ENCODE results near the gene RAC3.
A peak's percentile ranks its signal among the peaks of the same experiment; 100 is the strongest.

RAC3 gene

GRCh38 chr17:82045936-82046484, 14.5 kb downstream of the RAC3 start:
- H3K4me1 ChIP-seq (ENCODE audit: control insufficient read depth, insufficient read depth, low read length) = peaks cover 11% of the 10 kb centered on the region; the same call in 1 of the 2 replicates
- H3K9me3 ChIP-seq (ENCODE audit: control insufficient read depth, insufficient read depth, low read length) = no peaks in the 10 kb centered on the region
- H3K36me3 ChIP-seq (ENCODE audit: control insufficient read depth, insufficient read depth, low read length) = peaks cover 12% of the 10 kb centered on the region
- H3K4me3 ChIP-seq (ENCODE audit: low read length) = no peak overlapping the region
- no peaks in the 10 kb centered on the region for H3K27me3 ChIP-seq (ENCODE audit: control insufficient read depth, insufficient read depth, low read length)
- H3K27ac ChIP-seq (ENCODE audit: low read length) = no peak overlapping the region
- DNase-seq (ENCODE audit: low read depth, low spot score) = no peak
- WGBS (ENCODE audit: insufficient coverage, insufficient read length) = no CpG with 5 or more reads among the region's 14 CpGs

GRCh38 chr17:82046903-82047302, 15.4 kb downstream of the RAC3 start:
- Histone ChIP-seq H3K27ac (ENCODE audit: low read length) (no peak overlapping the region), H3K9me3 (ENCODE audit: control insufficient read depth, insufficient read depth, low read length) (no peaks in the 10 kb centered on the region), H3K4me1 (ENCODE audit: control insufficient read depth, insufficient read depth, low read length) (peaks cover 11% of the 10 kb centered on the region; the same call in 1 of the 2 replicates), H3K27me3 (ENCODE audit: control insufficient read depth, insufficient read depth, low read length) (no peaks in the 10 kb centered on the region), H3K4me3 (ENCODE audit: low read length) (no peak overlapping the region), H3K36me3 (ENCODE audit: control insufficient read depth, insufficient read depth, low read length) (peaks cover 12% of the 10 kb centered on the region)
- no CpG with 5 or more reads among the region's 21 CpGs for WGBS (ENCODE audit: insufficient coverage, insufficient read length)
- no peak for DNase-seq (ENCODE audit: low read depth, low spot score)

- no CpG with 5 or more reads among the region's 24 CpGs for WGBS (ENCODE audit: insufficient coverage, insufficient read length)
- Histone ChIP-seq H3K4me1 (ENCODE audit: control insufficient read depth, insufficient read depth, low read length) (peaks cover 11% of the 10 kb centered on the region; the same call in 1 of the 2 replicates), H3K27ac (ENCODE audit: low read length) (no peak overlapping the region)
Observed at GRCh38 chr17:82047379-82047778, 15.9 kb downstream of the RAC3 start.

GRCh38 chr17:82047914-82048570, 16.6 kb downstream of the RAC3 start:
- Histone ChIP-seq H3K27ac (ENCODE audit: low read length) (no peak overlapping the region), H3K36me3 (ENCODE audit: control insufficient read depth, insufficient read depth, low read length) (peaks cover 12% of the 10 kb centered on the region), H3K4me3 (ENCODE audit: low read length) (no peak overlapping the region), H3K27me3 (ENCODE audit: control insufficient read depth, insufficient read depth, low read length) (no peaks in the 10 kb centered on the region), H3K4me1 (ENCODE audit: control insufficient read depth, insufficient read depth, low read length) (peaks cover 11% of the 10 kb centered on the region; the same call in 1 of the 2 replicates), H3K9me3 (ENCODE audit: control insufficient read depth, insufficient read depth, low read length) (no peaks in the 10 kb centered on the region)
- no CpG with 5 or more reads among the region's 25 CpGs for WGBS (ENCODE audit: insufficient coverage, insufficient read length)
- no peak for DNase-seq (ENCODE audit: low read depth, low spot score)

More at GRCh38 chr17:82047379-82047778, 15.9 kb downstream of the RAC3 start:
- DNase-seq (ENCODE audit: low read depth, low spot score) = no peak
- H3K9me3 ChIP-seq (ENCODE audit: control insufficient read depth, insufficient read depth, low read length) = no peaks in the 10 kb centered on the region
- peaks cover 12% of the 10 kb centered on the region for H3K36me3 ChIP-seq (ENCODE audit: control insufficient read depth, insufficient read depth, low read length)
- no peaks in the 10 kb centered on the region for H3K27me3 ChIP-seq (ENCODE audit: control insufficient read depth, insufficient read depth, low read length)
- H3K4me3 ChIP-seq (ENCODE audit: low read length) = no peak overlapping the region

- Histone ChIP-seq H3K27ac (ENCODE audit: low read length) (no peak overlapping the region), H3K36me3 (ENCODE audit: control insufficient read depth, insufficient read depth, low read length) (peaks cover 14% of the 10 kb centered on the region), H3K4me1 (ENCODE audit: control insufficient read depth, insufficient read depth, low read length) (peaks cover 9% of the 10 kb centered on the region; the same call in 1 of the 2 replicates), H3K4me3 (ENCODE audit: low read length) (no peak overlapping the region), H3K27me3 (ENCODE audit: control insufficient read depth, insufficient read depth, low read length) (no peaks in the 10 kb centered on the region), H3K9me3 (ENCODE audit: control insufficient read depth, insufficient read depth, low read length) (no peaks in the 10 kb centered on the region)
- DNase-seq (ENCODE audit: low read depth, low spot score) = no peak
- WGBS (ENCODE audit: insufficient coverage, insufficient read length) = no CpG with 5 or more reads among the region's 20 CpGs
Observed at GRCh38 chr17:82048571-82048971, 17.1 kb downstream of the RAC3 start.

- Histone ChIP-seq H3K27ac (ENCODE audit: low read length) (no peak overlapping the region), H3K36me3 (ENCODE audit: control insufficient read depth, insufficient read depth, low read length) (peaks cover 19% of the 10 kb centered on the region), H3K27me3 (ENCODE audit: control insufficient read depth, insufficient read depth, low read length) (no peaks in the 10 kb centered on the region), H3K4me1 (ENCODE audit: control insufficient read depth, insufficient read depth, low read length) (peaks cover 5% of the 10 kb centered on the region; the same call in 1 of the 2 replicates), H3K9me3 (ENCODE audit: control insufficient read depth, insufficient read depth, low read length) (no peaks in the 10 kb centered on the region), H3K4me3 (ENCODE audit: low read length) (no peak overlapping the region)
- WGBS (ENCODE audit: insufficient coverage, insufficient read length) = no CpG with 5 or more reads among the region's 8 CpGs
- no peak for DNase-seq (ENCODE audit: low read depth, low spot score)
Observed at GRCh38 chr17:82049106-82049505, 17.6 kb downstream of the RAC3 start.

GRCh38 chr17:82049521-82049971, 18.1 kb downstream of the RAC3 start:
- WGBS (ENCODE audit: insufficient coverage, insufficient read length) = no CpG with 5 or more reads among the region's 16 CpGs
- Histone ChIP-seq H3K4me3 (ENCODE audit: low read length) (no peak overlapping the region), H3K27me3 (ENCODE audit: control insufficient read depth, insufficient read depth, low read length) (no peaks in the 10 kb centered on the region), H3K27ac (ENCODE audit: low read length) (no peak overlapping the region), H3K9me3 (ENCODE audit: control insufficient read depth, insufficient read depth, low read length) (no peaks in the 10 kb centered on the region), H3K4me1 (ENCODE audit: control insufficient read depth, insufficient read depth, low read length) (peaks cover 5% of the 10 kb centered on the region; the same call in 1 of the 2 replicates), H3K36me3 (ENCODE audit: control insufficient read depth, insufficient read depth, low read length) (peaks cover 23% of the 10 kb centered on the region)
- no peak for DNase-seq (ENCODE audit: low read depth, low spot score)

GRCh38 chr17:82050152-82050760, 18.8 kb downstream of the RAC3 start:
- H3K27me3 ChIP-seq (ENCODE audit: control insufficient read depth, insufficient read depth, low read length) = no peaks in the 10 kb centered on the region; the same call in 1 of the 2 replicates
- H3K36me3 ChIP-seq (ENCODE audit: control insufficient read depth, insufficient read depth, low read length) = peaks cover 30% of the 10 kb centered on the region
- WGBS (ENCODE audit: insufficient coverage, insufficient read length) = no CpG with 5 or more reads among the region's 28 CpGs
- H3K27ac ChIP-seq (ENCODE audit: low read length) = no peak overlapping the region
- H3K9me3 ChIP-seq (ENCODE audit: control insufficient read depth, insufficient read depth, low read length) = no peaks in the 10 kb centered on the region
- peaks cover 5% of the 10 kb centered on the region; the same call in 1 of the 2 replicates for H3K4me1 ChIP-seq (ENCODE audit: control insufficient read depth, insufficient read depth, low read length)
- H3K4me3 ChIP-seq (ENCODE audit: low read length) = no peak overlapping the region; the same call in 1 of the 2 replicates
- no peak for DNase-seq (ENCODE audit: low read depth, low spot score)

GRCh38 chr17:82050761-82051641, 19.5 kb downstream of the RAC3 start:
- no peaks in the 10 kb centered on the region for H3K9me3 ChIP-seq (ENCODE audit: control insufficient read depth, insufficient read depth, low read length)
- no peak for DNase-seq (ENCODE audit: low read depth, low spot score)
- no peaks in the 10 kb centered on the region; the same call in 1 of the 2 replicates for H3K27me3 ChIP-seq (ENCODE audit: control insufficient read depth, insufficient read depth, low read length)
- no peak overlapping the region for H3K27ac ChIP-seq (ENCODE audit: low read length)
- H3K4me3 ChIP-seq (ENCODE audit: low read length) = peak overlapping the region; percentile 75; the same call in 1 of the 2 replicates
- no CpG with 5 or more reads among the region's 79 CpGs for WGBS (ENCODE audit: insufficient coverage, insufficient read length)
- H3K4me1 ChIP-seq (ENCODE audit: control insufficient read depth, insufficient read depth, low read length) = peaks cover 5% of the 10 kb centered on the region; the same call in 1 of the 2 replicates
- H3K36me3 ChIP-seq (ENCODE audit: control insufficient read depth, insufficient read depth, low read length) = peaks cover 35% of the 10 kb centered on the region

Measured in iPS DF 6.9 (cell line).